Stomach (tissue), 4 donors: Measurements from ENCODE around the gene POLE.

Experiments used
- CTCF ChIP-seq, 7 experiments: fragments of 450-650 bp in 4 of 7; fragments of 200-600 bp in 3 of 7; sonication (generic) in 3 of 7; IDR thresholded peaks; one replicate each; pipeline ENCODE4 v1.5.1; 2016 to 2019; ENCODE audit warnings: antibody characterized with exemption in 7 of 7, control low read depth in 2 of 7, mild to moderate bottlenecking in 1 of 7
- POLR2A ChIP-seq, 4 donors: fragments of 450-650 bp; IDR thresholded peaks; one replicate each; pipeline ENCODE4 v1.6.1; 2016; ENCODE audit warnings: antibody characterized with exemption in 4 of 4, control low read depth in 2 of 4, mild to moderate bottlenecking in 1 of 4, moderate library complexity in 1 of 4

DNA sequence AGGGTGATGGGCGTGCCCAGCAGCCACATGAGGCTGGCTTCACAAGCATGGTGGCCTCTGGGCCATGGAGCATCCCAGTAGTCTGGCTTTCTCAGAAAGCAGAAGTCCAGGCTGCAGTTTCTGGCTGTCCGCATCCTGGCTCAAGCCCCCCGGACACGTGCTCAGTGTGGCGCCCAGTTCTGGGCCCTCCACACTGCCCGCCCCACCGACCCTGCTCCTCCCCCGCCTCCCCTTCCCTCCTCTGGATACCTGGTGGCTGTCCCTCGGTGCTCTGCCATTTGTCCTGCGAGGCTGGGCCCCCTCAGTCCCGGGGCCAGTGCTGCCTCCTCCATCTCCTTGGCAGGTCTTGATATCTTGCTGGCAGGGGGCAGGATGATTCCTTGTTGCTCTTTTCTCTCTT is 108.3 kb downstream of the POLE start:
- no peak for TF ChIP-seq POLR2A (IDR thresholded peaks at IDR 0.05)
- no peak for TF ChIP-seq CTCF (IDR thresholded peaks at IDR 0.05)
